ENCODE results near the gene POLR3H.
A peak's percentile ranks its signal among the peaks of the same experiment; 100 is the strongest.
"Not testable (repeated sequence)": the region's sequence is repeated elsewhere in the genome, so short reads cannot be mapped to it uniquely, and the experiment has no call there.

POLR3H gene

GRCh38 chr22:41543854-41544670 is at the start of gene POLR3H:
TSS of gene POLR3H (minus strand) at chr22:41544470. CDS start at chr22:41544101, 369 bp downstream.
- DNase-seq = peak; percentile 93

- not testable (repeated sequence) for DNase-seq
These were observed 49.2 kb upstream of the POLR3H start for GRCh38 chr22:41593336-41593960.

GRCh38 chr22:41589391-41590241 is 45.3 kb upstream of the POLR3H start, which contains the start of gene PMM1:
TSS of gene PMM1 (minus strand) at chr22:41589840. CDS start at chr22:41589805, 35 bp downstream.
- DNase-seq = peak; percentile 100

- no peak for DNase-seq
These were observed 43.1 kb upstream of the POLR3H start for GRCh38 chr22:41587347-41587723.

DNA sequence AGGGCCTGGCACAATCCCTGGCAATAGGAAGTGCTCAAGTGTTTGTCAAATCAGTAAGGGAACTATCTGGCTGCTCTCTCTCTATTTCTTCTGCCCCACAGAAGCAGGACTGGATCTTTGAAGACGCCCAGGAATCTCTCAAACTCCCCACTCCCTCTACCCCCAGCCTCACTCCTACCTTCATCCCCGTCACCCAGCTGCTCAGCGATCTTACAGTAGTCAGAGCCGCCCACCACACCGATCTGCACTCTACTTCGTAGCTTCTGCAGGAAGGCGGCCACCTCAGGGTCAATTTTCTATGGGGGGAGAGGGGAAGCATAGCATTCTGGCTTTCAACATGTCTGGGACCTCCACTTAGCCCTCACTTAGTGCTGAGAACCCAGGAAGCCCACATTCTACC is 41.6 kb upstream of the POLR3H start:
- DNase-seq = no peak

- DNase-seq = no peak
These were observed 40.6 kb upstream of the POLR3H start for GRCh38 chr22:41584881-41585280.

GRCh38 chr22:41582694-41583093 is 38.4 kb upstream of the POLR3H start:
- no peak for DNase-seq

DNA sequence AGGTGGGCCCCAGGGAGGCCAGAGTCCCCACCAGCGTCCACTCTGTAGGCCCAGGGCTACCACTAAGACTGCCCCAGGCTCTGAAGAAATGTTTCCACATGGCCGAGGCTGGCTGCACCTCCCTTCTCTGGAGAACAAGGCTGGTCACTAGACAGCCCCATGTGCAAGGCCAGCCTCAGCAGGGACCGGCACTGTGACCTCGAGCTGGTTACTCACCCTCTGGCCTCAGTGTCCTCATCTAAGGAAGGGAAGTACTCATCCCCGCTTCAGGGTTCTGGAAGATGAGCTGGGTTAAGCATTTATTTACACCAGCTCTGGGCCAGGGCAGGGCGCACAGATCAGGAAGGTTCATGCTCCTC is 35.7 kb upstream of the POLR3H start:
- no peak for DNase-seq

DNA sequence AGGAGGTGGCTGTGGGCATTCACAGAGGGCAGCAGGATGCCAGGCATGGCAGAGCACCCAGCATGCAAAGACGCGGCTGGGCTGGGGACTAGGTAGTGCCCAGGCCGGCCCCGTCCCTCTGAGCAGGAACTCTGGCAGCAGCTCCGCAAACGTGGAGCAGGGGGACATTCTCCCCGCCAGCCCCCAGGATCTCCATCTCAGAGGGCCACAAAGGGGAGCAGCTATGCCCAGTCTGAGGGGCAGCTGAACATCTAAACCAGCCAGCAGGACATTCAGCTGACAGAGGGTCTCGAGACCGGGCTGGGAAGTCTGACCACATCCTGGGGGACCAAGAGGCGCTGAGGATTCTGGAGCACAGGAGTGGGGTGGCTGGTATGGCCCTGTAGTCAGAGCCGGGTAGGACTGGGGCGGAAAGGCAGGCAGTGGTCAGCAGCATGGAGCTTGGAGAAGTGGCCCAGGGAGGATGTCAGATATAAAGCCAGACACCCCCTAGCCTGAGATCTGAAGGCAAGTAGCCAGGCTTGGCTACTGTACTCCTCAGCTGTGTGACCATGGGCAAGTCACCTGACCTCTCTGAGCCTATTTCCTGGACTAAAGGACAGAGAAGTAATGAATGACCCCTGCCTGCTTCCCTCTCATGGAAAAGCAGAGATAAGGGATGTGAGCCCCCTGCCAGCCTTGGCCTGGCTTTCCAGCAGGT is 35.2 kb upstream of the POLR3H start:
- DNase-seq = no peak

- no peak for DNase-seq
These were observed 34.5 kb upstream of the POLR3H start for GRCh38 chr22:41578818-41579217.

GRCh38 chr22:41578114-41578513 is 33.8 kb upstream of the POLR3H start:
- DNase-seq = no peak

DNA sequence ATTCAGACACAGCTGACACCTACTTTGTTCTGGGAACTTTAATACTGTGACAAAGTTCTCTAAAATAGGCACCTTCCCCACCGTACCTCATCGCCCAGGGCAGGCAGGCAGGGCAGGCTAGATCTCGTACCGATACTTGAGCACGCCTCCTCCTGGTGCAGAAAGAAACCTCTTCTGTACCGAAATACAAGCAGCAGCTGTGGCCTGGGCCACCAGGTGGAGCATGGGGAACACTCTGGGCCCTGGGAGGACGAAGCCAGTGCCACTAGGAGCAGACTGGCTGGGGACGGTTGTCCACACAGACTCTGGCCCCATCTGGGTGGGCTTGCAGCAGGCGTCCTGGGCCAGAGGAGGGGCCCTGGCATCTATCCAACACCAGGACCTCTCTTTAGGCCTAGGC is 32.6 kb upstream of the POLR3H start:
- no peak for DNase-seq

- no peak for DNase-seq
These were observed 31.3 kb upstream of the POLR3H start for GRCh38 chr22:41575533-41575932.

GRCh38 chr22:41574847-41575381 is 30.6 kb upstream of the POLR3H start:
- no peak for DNase-seq

- no peak for DNase-seq
These were observed 29.4 kb upstream of the POLR3H start for GRCh38 chr22:41573677-41574076.

- not testable (repeated sequence) for DNase-seq
These were observed 28.0 kb upstream of the POLR3H start for GRCh38 chr22:41572305-41572704.

DNA sequence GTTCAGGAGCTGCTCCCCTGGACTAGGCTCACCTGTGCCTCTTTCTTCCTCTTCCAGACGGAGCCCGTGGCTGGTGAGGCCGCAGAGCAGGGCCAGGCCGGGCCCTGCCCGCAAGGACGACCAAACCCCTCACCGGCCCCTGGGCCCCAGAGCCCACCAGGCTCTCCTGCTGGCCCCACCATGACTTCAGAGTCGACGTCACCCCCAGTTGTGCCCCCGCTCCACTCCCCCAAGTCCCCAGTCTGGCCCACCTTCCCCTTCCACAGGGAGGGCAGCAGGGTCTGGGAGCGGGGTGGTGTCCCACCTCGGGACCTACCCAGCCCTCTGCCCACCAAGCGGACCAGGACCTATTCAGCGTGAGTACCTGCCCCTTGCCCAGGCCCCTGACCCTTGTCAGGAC is 27.5 kb upstream of the POLR3H start:
- no peak for DNase-seq

GRCh38 chr22:41570221-41570620 is 26.0 kb upstream of the POLR3H start:
- no peak for DNase-seq

- no peak for DNase-seq
These were observed 24.5 kb upstream of the POLR3H start for GRCh38 chr22:41568811-41569210.

- no peak for DNase-seq
These were observed 23.2 kb upstream of the POLR3H start for GRCh38 chr22:41567512-41567768.

GRCh38 chr22:41565403-41566054 is 21.3 kb upstream of the POLR3H start:
- DNase-seq = no peak

DNA sequence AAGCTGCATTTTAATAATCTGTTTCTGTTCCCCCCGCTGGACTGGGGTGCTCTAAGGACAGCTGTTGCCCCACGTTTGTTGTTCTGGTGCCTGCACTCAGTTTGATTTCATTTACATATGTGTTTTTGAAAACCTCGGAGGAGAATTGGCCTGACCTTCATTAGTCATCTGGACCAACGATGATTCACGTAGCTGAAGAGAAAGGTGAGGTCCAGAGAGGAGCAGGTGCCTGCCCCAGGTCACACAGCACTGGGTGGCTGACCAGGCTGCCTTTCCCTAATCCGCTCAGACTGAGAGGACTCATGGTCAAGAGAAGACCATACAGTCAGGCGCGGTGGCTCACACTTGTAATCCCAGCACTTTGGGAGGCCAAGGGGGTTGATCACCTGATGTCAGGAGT is 20.3 kb upstream of the POLR3H start:
- no peak for DNase-seq
